Prostate gland (tissue), 2 donors: ENCODE results near the gene CAPN5.

ENCODE experiments used
- CTCF ChIP-seq, 4 experiments: fragments of 200-600 bp in 2 of 4; fragments of 450-650 bp in 2 of 4; sonication (generic) in 2 of 4; IDR thresholded peaks; 1 replicate in 3 of 4; 2 replicates in 1 of 4; pipeline ENCODE4 v1.5.1; 2016 to 2019; ENCODE audit warnings: antibody characterized with exemption in 4 of 4, mild to moderate bottlenecking in 2 of 4, moderate library complexity in 2 of 4
- POLR2A ChIP-seq: fragments of 450-650 bp; IDR thresholded peaks from one replicate; pipeline ENCODE4 v1.6.1; 2016; ENCODE audit warnings: antibody characterized with exemption, mild to moderate bottlenecking

GRCh38 chr11:77030834-77031414, 35.8 kb upstream of the CAPN5 start:
- TF ChIP-seq CTCF (IDR thresholded peaks at IDR 0.05) (no peak), POLR2A (no peak)
